H9 (cell line): Measurements from ENCODE around the gene IGF2. TPM values are rescaled to one million over a fixed set of nuclear protein-coding genes. Genes with fewer than 3 reads are reported as not detected.

ENCODE experiments used
- DNase-seq: peaks from one replicate; pipeline ENCODE4 v3.0.0-alpha.2; 2017
- H2AFZ ChIP-seq: one replicate; pipeline ENCODE4 v1.6.1; 2013; ENCODE audit warnings: mild to moderate bottlenecking, low read length, control low read depth, moderate library complexity
- H2AK5ac ChIP-seq: 2 replicates; pipeline ENCODE4 v1.6.1; 2013; ENCODE audit warnings: low read length, control low read depth, mixed read lengths; ENCODE audit not compliant: insufficient read length
- H2BK120ac ChIP-seq: one replicate; pipeline ENCODE4 v1.6.1; 2013; ENCODE audit warnings: low read depth, mild to moderate bottlenecking, low read length, control low read depth, inconsistent platforms; ENCODE audit not compliant: poor library complexity, severe bottlenecking
- H2BK12ac ChIP-seq: 2 replicates; pipeline ENCODE4 v1.6.1; 2013; ENCODE audit warnings: low read length, control low read depth, mixed read lengths, low read depth; ENCODE audit not compliant: insufficient read length
- H2BK15ac ChIP-seq: 2 replicates; pipeline ENCODE4 v1.6.1; 2013; ENCODE audit warnings: low read depth, low read length, control low read depth
- H2BK20ac ChIP-seq: one replicate; pipeline ENCODE4 v1.6.1; 2013; ENCODE audit warnings: low read depth, mild to moderate bottlenecking, low read length, control low read depth, inconsistent platforms; ENCODE audit not compliant: poor library complexity, severe bottlenecking
- H2BK5ac ChIP-seq: 2 replicates; pipeline ENCODE4 v1.6.1; 2013; ENCODE audit warnings: low read length, control low read depth, mixed read lengths; ENCODE audit not compliant: insufficient read length
- H3K14ac ChIP-seq: 2 replicates; pipeline ENCODE4 v1.6.1; 2013; ENCODE audit warnings: low read length, control low read depth; ENCODE audit not compliant: insufficient read depth
- H3K18ac ChIP-seq: 2 replicates; pipeline ENCODE4 v1.6.1; 2013; ENCODE audit warnings: low read depth, mild to moderate bottlenecking, mixed read lengths, low read length, control low read depth; ENCODE audit not compliant: insufficient read length
- H3K23ac ChIP-seq: 2 replicates; pipeline ENCODE4 v1.6.1; 2013; ENCODE audit warnings: low read length, control low read depth, mixed read lengths, low read depth; ENCODE audit not compliant: insufficient read length
- H3K23me2 ChIP-seq: 2 replicates; pipeline ENCODE4 v1.6.1; 2013; ENCODE audit warnings: low read depth, mild to moderate bottlenecking, mixed read lengths, low read length, control low read depth; ENCODE audit not compliant: insufficient read length, poor library complexity, severe bottlenecking
- H3K27ac ChIP-seq: 2 replicates; pipeline ENCODE4 v1.5.1; 2013; ENCODE audit warnings: low read length, control low read depth, mixed read lengths, low read depth; ENCODE audit not compliant: insufficient read length
- H3K27me3 ChIP-seq: 2 replicates; pipeline ENCODE4 v1.6.1; 2013; ENCODE audit warnings: low read length, control low read depth, inconsistent platforms; ENCODE audit not compliant: insufficient read depth
- H3K4ac ChIP-seq: 2 replicates; pipeline ENCODE4 v1.6.1; 2013; ENCODE audit warnings: low read depth, mild to moderate bottlenecking, control low read depth, inconsistent platforms, low read length, moderate library complexity
- H3K4me1 ChIP-seq: 2 replicates; pipeline ENCODE4 v1.6.1; 2013; ENCODE audit warnings: low read length, control low read depth, inconsistent platforms; ENCODE audit not compliant: insufficient read depth
- H3K4me2 ChIP-seq: 2 replicates; pipeline ENCODE4 v1.6.1; 2013; ENCODE audit warnings: low read length, control low read depth, mixed read lengths; ENCODE audit not compliant: insufficient read length, insufficient read depth
- H3K56ac ChIP-seq: 2 replicates; pipeline ENCODE4 v1.6.1; 2013; ENCODE audit warnings: low read depth, mild to moderate bottlenecking, mixed read lengths, low read length, control low read depth; ENCODE audit not compliant: insufficient read length
- H3K79me1 ChIP-seq: 2 replicates; pipeline ENCODE4 v1.6.1; 2013; ENCODE audit warnings: low read depth, mild to moderate bottlenecking, moderate library complexity, low read length, control low read depth, inconsistent platforms; ENCODE audit not compliant: insufficient read depth, poor library complexity, severe bottlenecking
- H3K79me2 ChIP-seq: 2 replicates; pipeline ENCODE4 v1.6.1; 2013; ENCODE audit warnings: low read length, control low read depth, inconsistent platforms; ENCODE audit not compliant: insufficient read depth
- H3K9ac ChIP-seq: 2 replicates; pipeline ENCODE4 v1.6.1; 2013; ENCODE audit warnings: low read length, control low read depth, mixed read lengths; ENCODE audit not compliant: insufficient read length; ENCODE audit errors: extremely low read depth
- H3K9me3 ChIP-seq: one replicate; pipeline ENCODE4 v1.6.1; 2013; ENCODE audit warnings: low read depth, low read length, inconsistent platforms; ENCODE audit not compliant: control insufficient read depth
- H3T11ph ChIP-seq: one replicate; pipeline ENCODE4 v1.6.1; 2013; ENCODE audit warnings: mild to moderate bottlenecking, low read length, control low read depth, inconsistent platforms
- H4K20me1 ChIP-seq: one replicate; pipeline ENCODE4 v1.6.1; 2013; ENCODE audit not compliant: control insufficient read depth, insufficient read length, insufficient read depth
- H4K5ac ChIP-seq: 2 replicates; pipeline ENCODE4 v1.6.1; 2013; ENCODE audit warnings: low read depth, mild to moderate bottlenecking, mixed read lengths, low read length, control low read depth; ENCODE audit not compliant: insufficient read length
- H4K8ac ChIP-seq: replicated peaks from 2 replicates; pipeline ENCODE4 v1.6.1; 2013; ENCODE audit warnings: low read length, control low read depth, mixed read lengths, low read depth; ENCODE audit not compliant: insufficient read length
- H4K91ac ChIP-seq: 2 replicates; pipeline ENCODE4 v1.6.1; 2013; ENCODE audit warnings: low read depth, mild to moderate bottlenecking, moderate library complexity, mixed read lengths, low read length, control low read depth; ENCODE audit not compliant: insufficient read length
- H3K27ac Mint-ChIP-seq, 3 experiments: 2 replicates in 2 of 3; 3 replicates in 1 of 3; pipeline ENCODE4 v1.8.0; 2020 to 2021; ENCODE audit warnings: mixed read lengths in 3 of 3, mild to moderate bottlenecking in 1 of 3, moderate library complexity in 1 of 3
- H3K27me3 Mint-ChIP-seq: 2 replicates; pipeline ENCODE4 v1.8.0; 2021; ENCODE audit warnings: low read depth, mild to moderate bottlenecking, moderate library complexity, mixed read lengths
- H3K36me3 Mint-ChIP-seq, 3 experiments: 2 replicates in 2 of 3; 3 replicates in 1 of 3; pipeline ENCODE4 v1.8.0; 2020 to 2021; ENCODE audit warnings: low read depth in 3 of 3, mixed read lengths in 3 of 3; ENCODE audit not compliant: insufficient read depth in 1 of 3
- H3K4me1 Mint-ChIP-seq, 2 experiments: 2 replicates each; pipeline ENCODE4 v1.8.0; 2020; ENCODE audit warnings: mixed read lengths in 2 of 2
- H3K4me3 Mint-ChIP-seq, 2 experiments: 2 replicates in 1 of 2; 3 replicates in 1 of 2; pipeline ENCODE4 v1.8.0; 2020 to 2021; ENCODE audit warnings: mild to moderate bottlenecking in 2 of 2, mixed read lengths in 2 of 2, moderate library complexity in 1 of 2
- H3K9me3 Mint-ChIP-seq, 2 experiments: 2 replicates in 1 of 2; 3 replicates in 1 of 2; pipeline ENCODE4 v1.8.0; 2020; ENCODE audit warnings: mild to moderate bottlenecking in 2 of 2, mixed read lengths in 2 of 2, moderate library complexity in 1 of 2
- WGBS: extraction: QIAGEN DNeasy Blood & Tissue Kit; methylation state at CpG from one replicate; pipeline ENCODE4 v1.1.7; 2013; ENCODE audit warnings: missing lambda C conversion rate, low lambda C conversion rate, mixed read lengths; ENCODE audit not compliant: insufficient read length; ENCODE audit errors: extremely low coverage; 5-methylcytosine and 5-hydroxymethylcytosine counted together
- total RNA-seq: library from RNA; stranded (reverse); gene quantifications from 2 replicates; pipeline ENCODE4 v1.2.1, GENCODE V29; 2021
- TF ChIP-seq, protein P1 (sequence below): fragments of 200-600 bp; sonication (generic); conservative IDR thresholded peaks from 3 replicates; pipeline ENCODE4 v1.8.0; 2021; ENCODE audit warnings: antibody characterized with exemption, mild to moderate bottlenecking

Gene IGF2
- total RNA-seq, 1 experiment from 2014 or later, result 2.8 TPM

GRCh38 chr11:2095198-2095520, 44.0 kb downstream of the IGF2 start:
- Histone ChIP-seq H3K23me2 (no peaks in the 10 kb centered on the region), H2BK15ac (no peak overlapping the region), H4K20me1 (no peaks in the 10 kb centered on the region), H2BK120ac (no peak overlapping the region), H2BK5ac (no peak overlapping the region), H3K79me2 (no peaks in the 10 kb centered on the region), H3K4me1 (no peaks in the 10 kb centered on the region), H2BK12ac (no peak overlapping the region), H3K79me1 (no peaks in the 10 kb centered on the region), H3K4ac (no peak overlapping the region), H3K9me3 (no peaks in the 10 kb centered on the region), H3K56ac (no peak overlapping the region), H3K4me2 (no peak overlapping the region), H3K23ac (no peak overlapping the region), H2AFZ (no peak overlapping the region), H2AK5ac (no peak overlapping the region), H3K14ac (no peak overlapping the region), H4K91ac (no peak overlapping the region), H3K18ac (no peak overlapping the region), H3K27me3 (no peaks in the 10 kb centered on the region), H3T11ph (no peak overlapping the region), H2BK20ac (no peak overlapping the region), H4K8ac (no peak overlapping the region), H3K27ac (no peak overlapping the region), H3K9ac (no peak overlapping the region), H4K5ac (no peak overlapping the region)
- no peak for DNase-seq
- no peak overlapping the region for H3K27ac Mint-ChIP-seq
- peaks cover 32% of the 10 kb centered on the region for H3K27me3 Mint-ChIP-seq
- no CpG with 5 or more reads among the region's 6 CpGs for WGBS
- H3K36me3 Mint-ChIP-seq, result peaks cover 0 to 4% (median 0%) of the 10 kb centered on the region in 3 experiments; a peak in 2 of 7 replicates
- peaks cover 17 to 23% of the 10 kb centered on the region in 2 experiments for H3K4me1 Mint-ChIP-seq
- no peaks in the 10 kb centered on the region; a peak in 1 of 5 replicates for H3K9me3 Mint-ChIP-seq
- TF ChIP-seq, protein P1, sequence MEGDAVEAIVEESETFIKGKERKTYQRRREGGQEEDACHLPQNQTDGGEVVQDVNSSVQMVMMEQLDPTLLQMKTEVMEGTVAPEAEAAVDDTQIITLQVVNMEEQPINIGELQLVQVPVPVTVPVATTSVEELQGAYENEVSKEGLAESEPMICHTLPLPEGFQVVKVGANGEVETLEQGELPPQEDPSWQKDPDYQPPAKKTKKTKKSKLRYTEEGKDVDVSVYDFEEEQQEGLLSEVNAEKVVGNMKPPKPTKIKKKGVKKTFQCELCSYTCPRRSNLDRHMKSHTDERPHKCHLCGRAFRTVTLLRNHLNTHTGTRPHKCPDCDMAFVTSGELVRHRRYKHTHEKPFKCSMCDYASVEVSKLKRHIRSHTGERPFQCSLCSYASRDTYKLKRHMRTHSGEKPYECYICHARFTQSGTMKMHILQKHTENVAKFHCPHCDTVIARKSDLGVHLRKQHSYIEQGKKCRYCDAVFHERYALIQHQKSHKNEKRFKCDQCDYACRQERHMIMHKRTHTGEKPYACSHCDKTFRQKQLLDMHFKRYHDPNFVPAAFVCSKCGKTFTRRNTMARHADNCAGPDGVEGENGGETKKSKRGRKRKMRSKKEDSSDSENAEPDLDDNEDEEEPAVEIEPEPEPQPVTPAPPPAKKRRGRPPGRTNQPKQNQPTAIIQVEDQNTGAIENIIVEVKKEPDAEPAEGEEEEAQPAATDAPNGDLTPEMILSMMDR, result no peak
- H3K4me3 Mint-ChIP-seq, result no peak overlapping the region; a peak in 1 of 5 replicates
